ENCODE data around the gene AUTS2. TPM values are rescaled to one million over a fixed set of nuclear protein-coding genes. Genes with fewer than 3 reads are reported as not detected.
"Not testable (repeated sequence)": the region's sequence is repeated elsewhere in the genome, so short reads cannot be mapped to it uniquely, and the experiment has no call there.

The AUTS2 gene
- total RNA-seq, 2 experiments from 2014 or later = 17.5 to 23.8 TPM

DNA sequence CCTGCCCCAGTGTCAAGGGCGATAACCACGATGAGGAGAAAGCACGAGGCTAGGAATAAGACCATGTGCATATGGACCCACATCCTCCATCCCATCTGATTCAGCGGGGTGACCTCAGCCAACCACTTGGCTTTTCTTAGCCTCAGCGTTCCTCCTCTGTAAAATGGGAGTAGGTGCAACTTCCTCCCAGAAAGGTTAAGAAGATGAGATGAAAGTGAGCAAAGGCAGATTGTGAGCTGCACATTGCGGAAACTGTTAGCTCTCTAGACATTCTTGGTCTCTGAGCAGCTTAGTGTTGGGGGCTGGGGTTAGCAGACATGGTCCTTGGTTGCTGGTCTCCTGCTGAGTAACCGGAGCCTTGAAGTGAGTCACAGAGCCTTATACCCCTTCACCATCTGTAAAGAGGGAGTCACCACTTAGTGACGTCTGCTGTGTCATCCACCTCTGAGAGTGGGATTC is 1036.4 kb downstream of the AUTS2 start:
- Mint-ChIP-seq H3K27ac (no peak overlapping the region), H3K27me3 (no peaks in the 10 kb centered on the region), H3K36me3 (no peaks in the 10 kb centered on the region), H3K9me3 (no peaks in the 10 kb centered on the region), H3K4me1 (peaks cover 5% of the 10 kb centered on the region), H3K4me3 (no peak overlapping the region)
- POLR2A ChIA-PET = no interaction called here
- no peak for ATAC-seq (ENCODE audit: low read depth)
- no peak for DNase-seq

DNA sequence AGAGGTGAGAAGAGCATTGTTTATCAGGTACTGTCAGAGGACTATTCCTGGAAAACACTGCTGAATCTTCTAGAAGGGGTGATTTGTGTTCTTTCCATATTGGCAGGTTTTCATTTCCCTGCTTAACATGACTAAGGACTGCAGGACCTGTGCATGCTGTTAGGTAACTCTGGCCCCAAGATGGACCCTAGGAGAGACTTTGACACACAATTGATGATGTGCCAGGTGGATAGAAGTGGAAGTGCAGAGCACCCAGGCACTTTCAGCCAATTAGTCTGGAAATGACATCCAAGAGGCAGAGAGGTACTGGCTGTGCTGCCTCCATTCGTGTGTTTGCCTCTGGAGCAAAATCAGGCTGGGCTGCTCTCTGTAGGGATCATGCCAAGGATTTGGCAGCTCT is 1037.4 kb downstream of the AUTS2 start:
- DNase-seq (no peak), ATAC-seq (ENCODE audit: low read depth) (no peak)
- Mint-ChIP-seq H3K4me3 (no peak overlapping the region), H3K27me3 (no peaks in the 10 kb centered on the region), H3K27ac (no peak overlapping the region), H3K9me3 (no peaks in the 10 kb centered on the region), H3K4me1 (peaks cover 5% of the 10 kb centered on the region), H3K36me3 (no peaks in the 10 kb centered on the region)
- POLR2A ChIA-PET = no interaction called here

DNA sequence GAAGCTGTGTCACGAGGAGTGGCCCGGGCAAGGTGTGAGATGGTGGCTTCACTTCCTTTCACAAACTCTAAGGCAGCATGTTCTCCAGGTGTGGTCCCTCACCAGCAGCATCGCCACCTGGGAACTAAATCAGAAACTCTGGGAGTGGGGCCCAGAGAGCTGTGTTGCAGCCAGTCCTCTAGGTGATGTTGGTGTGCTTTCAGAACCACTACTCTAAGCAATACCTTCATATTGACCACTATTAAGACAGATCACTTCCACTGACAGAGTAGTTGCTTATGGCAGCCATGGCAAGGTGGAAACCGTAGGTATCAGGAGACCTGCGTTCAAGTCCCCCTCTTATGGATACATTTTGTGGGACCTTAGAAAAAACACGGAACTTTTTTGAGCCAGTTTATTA is 1037.9 kb downstream of the AUTS2 start:
- no peak for ATAC-seq (ENCODE audit: low read depth)
- H3K4me1 Mint-ChIP-seq = peaks cover 5% of the 10 kb centered on the region
- H3K27me3 Mint-ChIP-seq = no peaks in the 10 kb centered on the region
- DNase-seq = no peak
- H3K9me3 Mint-ChIP-seq = no peaks in the 10 kb centered on the region
- POLR2A ChIA-PET = no interaction called here
- H3K27ac Mint-ChIP-seq = no peak overlapping the region
- H3K36me3 Mint-ChIP-seq = no peaks in the 10 kb centered on the region
- H3K4me3 Mint-ChIP-seq = no peak overlapping the region

DNA sequence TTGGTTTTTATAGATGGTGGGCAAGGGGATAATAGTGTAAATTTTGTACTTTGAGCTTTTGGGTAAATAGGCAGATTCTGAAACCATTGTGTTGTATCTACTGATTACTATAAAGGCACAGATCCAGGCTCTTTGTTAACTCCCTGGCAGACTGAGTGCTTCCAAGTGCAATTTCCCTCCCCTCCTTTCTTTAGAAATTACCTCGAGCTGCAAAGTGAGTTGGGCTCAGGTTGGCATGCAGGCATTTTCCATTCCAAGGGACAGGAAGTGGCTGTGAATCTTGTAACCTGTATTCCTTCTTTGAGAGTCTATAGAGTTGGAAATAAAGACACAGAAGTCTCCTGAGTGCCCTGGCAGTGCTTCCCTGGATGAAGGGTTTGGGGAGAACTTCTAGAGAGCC is 1039.5 kb downstream of the AUTS2 start:
- Mint-ChIP-seq H3K4me3 (no peak overlapping the region), H3K9me3 (peaks cover 4% of the 10 kb centered on the region), H3K27ac (no peak overlapping the region), H3K36me3 (no peaks in the 10 kb centered on the region), H3K27me3 (no peaks in the 10 kb centered on the region), H3K4me1 (peaks cover 5% of the 10 kb centered on the region)
- ATAC-seq (ENCODE audit: low read depth) (no peak), DNase-seq (no peak)
- POLR2A ChIA-PET = no interaction called here

DNA sequence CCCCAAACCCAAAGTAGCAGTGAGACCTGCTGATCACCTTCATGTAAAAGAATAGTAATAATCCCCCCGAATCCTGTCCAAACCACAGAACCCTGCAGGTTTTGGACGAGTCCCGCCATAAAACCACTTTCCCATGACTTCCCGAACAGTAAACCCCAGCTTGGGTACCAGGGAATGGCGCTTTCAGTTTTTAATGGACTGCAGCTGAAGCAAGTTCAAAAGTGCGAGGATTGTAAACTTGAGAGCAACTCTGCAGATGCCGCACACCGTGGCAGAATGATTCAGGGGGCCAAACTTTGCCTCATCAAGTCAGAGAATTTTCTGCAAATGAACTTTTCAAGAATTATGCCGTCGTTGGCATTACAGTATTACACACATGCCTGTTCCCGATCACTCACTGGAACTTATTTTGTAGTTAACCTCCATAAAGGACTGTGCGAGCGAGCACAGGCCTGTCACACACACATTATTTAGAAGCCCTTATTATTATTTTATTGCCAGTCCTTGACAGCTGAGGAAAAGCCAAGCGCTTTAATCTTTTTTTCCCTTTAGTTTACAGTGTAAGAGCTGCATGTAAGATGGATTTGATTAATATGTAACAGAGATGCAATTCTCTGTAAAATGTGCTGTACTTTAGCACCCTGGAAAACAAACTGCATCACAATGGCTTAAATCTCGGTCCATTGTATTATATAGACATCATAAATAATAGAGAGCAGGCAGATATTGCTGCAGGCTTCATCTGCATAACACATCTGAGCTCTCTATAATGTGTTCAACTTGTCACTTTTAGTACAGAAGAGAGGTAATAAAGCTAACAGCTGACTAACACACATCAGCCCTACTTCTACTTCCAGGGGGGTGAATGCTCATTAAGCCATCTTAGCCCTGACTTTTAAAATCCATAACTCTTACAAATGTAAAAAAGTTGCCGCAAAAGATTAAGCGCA is 1040.2 kb downstream of the AUTS2 start:
- DNase-seq = no peak
- Mint-ChIP-seq H3K4me1 (peaks cover 5% of the 10 kb centered on the region), H3K27me3 (no peaks in the 10 kb centered on the region), H3K9me3 (peaks cover 4% of the 10 kb centered on the region), H3K27ac (no peak overlapping the region), H3K36me3 (no peaks in the 10 kb centered on the region), H3K4me3 (no peak overlapping the region)
- ATAC-seq (ENCODE audit: low read depth) = no peak
- POLR2A ChIA-PET = no interaction called here

DNA sequence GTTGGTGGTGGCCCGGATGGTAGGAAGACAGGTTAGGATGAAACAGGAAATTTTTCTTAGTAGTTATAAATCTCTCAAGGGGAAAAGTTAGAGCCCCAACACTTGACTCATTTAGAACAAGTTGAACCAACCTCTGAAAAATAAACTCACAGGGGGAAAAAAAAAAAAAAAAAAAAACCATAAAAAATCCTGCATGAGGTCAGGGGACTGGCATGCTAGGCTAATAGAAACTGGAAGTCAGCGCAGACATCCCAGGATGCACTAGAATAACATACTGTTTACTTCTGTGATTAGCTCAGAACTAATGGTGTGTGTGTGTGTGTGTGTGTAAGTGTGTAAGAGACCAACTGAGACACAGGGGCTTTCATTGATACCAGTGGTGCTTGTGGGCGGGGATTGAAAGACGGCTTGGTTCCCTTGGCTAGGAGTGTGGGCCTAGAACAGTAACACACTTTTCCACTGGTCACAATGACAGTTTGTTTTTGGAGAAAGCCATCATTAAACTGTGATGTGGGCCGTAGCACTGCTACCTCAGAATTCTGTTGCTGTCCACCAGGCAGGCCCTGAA is 1042.1 kb downstream of the AUTS2 start:
- Mint-ChIP-seq H3K4me3 (no peak overlapping the region), H3K27me3 (peaks cover 2% of the 10 kb centered on the region)

DNA sequence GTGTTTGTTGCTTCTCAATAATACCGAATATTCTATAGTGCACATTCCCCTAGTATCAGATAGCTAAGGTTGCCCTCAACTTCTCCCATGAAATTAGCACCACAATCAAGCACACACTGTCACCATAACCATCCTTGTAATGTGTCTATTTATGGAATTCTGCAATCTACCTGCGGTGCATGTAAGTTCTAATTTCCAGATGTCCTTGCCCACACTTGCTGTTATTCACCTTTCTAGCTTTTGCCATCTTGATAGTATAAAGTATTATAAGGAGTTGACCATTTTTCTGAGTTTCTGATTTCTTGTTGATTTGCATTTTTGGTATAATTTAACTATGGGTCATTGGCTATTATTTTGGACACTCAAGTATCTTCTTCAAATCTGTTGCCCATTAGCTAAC is 1043.6 kb downstream of the AUTS2 start:
- peaks cover 5% of the 10 kb centered on the region for H3K4me1 Mint-ChIP-seq
- peaks cover 4% of the 10 kb centered on the region for H3K9me3 Mint-ChIP-seq
- POLR2A ChIA-PET = no interaction called here

More for the DNA sequence above, 1042.1 kb downstream of the AUTS2 start:
- POLR2A ChIA-PET = interaction anchor here (1.0 kb wide), 1 partner anchor 27 kb away, joined by 3 read pairs; no protein-coding TSS in a partner anchor
- H3K4me1 Mint-ChIP-seq = peaks cover 5% of the 10 kb centered on the region
- H3K36me3 Mint-ChIP-seq = no peaks in the 10 kb centered on the region
- DNase-seq (no peak), ATAC-seq (ENCODE audit: low read depth) (no peak)
- peaks cover 4% of the 10 kb centered on the region for H3K9me3 Mint-ChIP-seq
- H3K27ac Mint-ChIP-seq = no peak overlapping the region

DNA sequence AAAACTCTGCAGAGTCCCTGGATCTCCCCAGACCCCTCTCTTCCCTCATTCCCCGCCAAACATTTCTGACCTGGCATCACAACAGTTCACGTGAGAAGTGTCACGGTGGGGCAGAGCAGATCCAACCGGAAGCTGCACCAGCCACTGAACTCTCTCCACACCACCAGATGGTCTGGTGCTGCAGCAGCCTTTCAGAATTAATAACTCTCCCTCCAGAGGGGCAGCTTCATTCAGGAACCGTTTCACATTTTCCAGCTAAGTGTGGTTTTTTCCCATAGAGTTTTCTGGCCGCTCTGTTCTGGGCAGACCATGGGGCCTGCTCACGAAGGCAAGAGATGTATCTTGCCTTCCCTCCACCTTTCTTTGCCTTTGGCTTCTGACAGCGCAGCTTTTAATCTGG is 1047.0 kb downstream of the AUTS2 start:
- H3K27ac Mint-ChIP-seq = no peak overlapping the region
- peaks cover 5% of the 10 kb centered on the region for H3K27me3 Mint-ChIP-seq
- no peak for DNase-seq
- POLR2A ChIA-PET = no interaction called here
- no peak overlapping the region for H3K4me3 Mint-ChIP-seq
- peaks cover 5% of the 10 kb centered on the region for H3K36me3 Mint-ChIP-seq
- H3K9me3 Mint-ChIP-seq = peaks cover 4% of the 10 kb centered on the region
- peaks cover 20% of the 10 kb centered on the region for H3K4me1 Mint-ChIP-seq
- ATAC-seq (ENCODE audit: low read depth) = no peak

More for the DNA sequence above, 1043.6 kb downstream of the AUTS2 start:
- Mint-ChIP-seq H3K36me3 (no peaks in the 10 kb centered on the region), H3K27me3 (peaks cover 5% of the 10 kb centered on the region), H3K27ac (no peak overlapping the region), H3K4me3 (no peak overlapping the region)
- ATAC-seq (ENCODE audit: low read depth) (no peak), DNase-seq (no peak)

DNA sequence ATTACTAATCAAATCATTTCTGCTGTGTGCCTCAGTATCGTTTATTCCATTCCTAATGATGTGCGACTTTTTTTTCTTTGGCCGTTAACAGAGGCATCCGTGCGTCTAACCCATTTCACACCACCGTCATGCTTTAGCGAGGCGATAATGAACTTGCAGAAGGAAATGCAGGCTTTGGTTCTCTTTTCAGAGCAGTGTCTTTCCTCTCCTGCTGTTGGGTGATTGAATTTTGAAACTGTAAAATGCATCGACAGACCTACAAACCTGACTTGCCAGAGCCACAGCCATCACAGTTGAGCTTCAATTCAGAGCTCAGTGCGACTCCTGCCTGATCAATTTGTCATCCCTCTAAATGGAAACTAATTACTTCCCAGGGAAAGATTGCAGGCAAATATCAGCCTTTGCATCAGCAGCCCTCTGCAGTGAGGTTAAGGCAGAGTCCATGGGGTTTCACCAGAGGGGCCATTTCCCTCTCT is 1047.6 kb downstream of the AUTS2 start:
- POLR2A ChIA-PET = no interaction called here
- Mint-ChIP-seq H3K4me1 (peaks cover 25% of the 10 kb centered on the region), H3K27me3 (peaks cover 5% of the 10 kb centered on the region), H3K4me3 (no peak overlapping the region), H3K9me3 (peaks cover 8% of the 10 kb centered on the region), H3K36me3 (peaks cover 10% of the 10 kb centered on the region), H3K27ac (no peak overlapping the region)
- ATAC-seq (ENCODE audit: low read depth) = no peak
- DNase-seq = no peak

DNA sequence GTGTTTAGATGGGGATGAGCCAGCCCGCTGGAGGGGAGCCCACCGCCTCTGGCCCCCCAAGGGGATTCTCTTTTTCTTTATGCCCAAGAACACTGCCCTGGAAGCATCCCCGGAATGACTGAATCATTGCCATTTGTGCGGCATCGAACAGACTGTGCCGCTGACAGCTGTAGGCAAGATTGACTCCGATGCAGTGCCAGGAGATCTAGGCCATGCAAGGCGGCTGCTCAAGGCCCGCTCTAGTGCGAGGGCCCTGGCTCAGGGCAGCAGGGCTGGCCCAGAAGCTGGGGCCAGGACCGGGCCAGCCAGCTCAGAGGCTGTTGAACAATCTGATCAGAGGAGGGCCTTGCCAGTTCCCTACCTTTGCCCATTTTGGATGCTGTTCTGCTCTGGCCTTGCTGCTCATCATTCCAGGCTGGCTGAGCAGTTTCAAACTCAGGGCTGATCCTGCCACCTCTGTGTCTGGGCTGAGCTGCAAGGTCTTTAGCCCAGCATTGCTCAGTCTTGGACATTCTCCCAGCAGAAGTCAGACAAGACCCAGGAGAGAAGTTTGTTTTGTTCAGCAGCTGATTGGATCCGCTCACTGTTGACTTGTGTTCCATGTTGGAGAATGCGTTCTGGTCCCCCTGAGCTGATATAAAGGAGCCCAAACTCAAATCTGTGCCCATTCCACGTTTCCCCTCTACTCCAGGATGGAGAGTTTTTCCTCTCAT is 1048.4 kb downstream of the AUTS2 start:
- ATAC-seq (ENCODE audit: low read depth) = no peak
- Mint-ChIP-seq H3K4me1 (peaks cover 25% of the 10 kb centered on the region), H3K9me3 (peaks cover 8% of the 10 kb centered on the region), H3K36me3 (peaks cover 10% of the 10 kb centered on the region), H3K4me3 (no peak overlapping the region), H3K27me3 (peaks cover 5% of the 10 kb centered on the region), H3K27ac (no peak overlapping the region)
- no peak for DNase-seq
- POLR2A ChIA-PET = interaction anchor here (1.9 kb wide), 1 partner anchor 13 kb away, joined by 24 read pairs; no protein-coding TSS in a partner anchor

DNA sequence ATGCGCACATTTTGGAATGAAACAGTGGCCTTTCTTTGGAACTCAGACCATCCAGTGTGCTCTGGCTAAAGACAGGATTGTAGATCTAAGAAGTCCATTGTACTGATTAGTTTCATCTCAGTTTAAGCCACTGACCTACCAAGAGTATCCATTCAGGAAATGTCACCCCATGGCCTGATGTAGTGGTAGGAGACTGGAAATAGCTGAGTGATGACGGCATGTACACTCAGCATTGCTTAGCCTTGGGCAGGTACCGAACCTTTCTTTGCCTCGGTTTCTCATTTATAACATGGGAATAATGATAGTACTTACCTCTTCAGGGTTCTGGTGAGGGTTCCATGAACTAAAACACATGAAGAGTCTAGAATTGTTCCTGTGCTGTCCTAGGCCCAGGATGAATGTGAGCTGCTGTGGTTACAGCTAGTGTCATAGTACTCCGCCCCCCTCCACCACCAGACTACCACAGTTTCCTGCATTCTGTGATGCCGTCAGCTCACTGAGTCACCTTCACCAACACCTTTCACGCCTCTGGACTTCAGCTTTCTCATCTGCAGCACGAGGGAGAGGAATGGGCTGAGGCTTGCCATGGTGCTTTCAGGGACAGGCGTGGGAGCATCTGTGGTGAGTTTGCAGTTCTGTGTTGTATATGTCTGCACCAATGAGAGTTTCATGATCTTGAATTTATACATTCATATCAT is 1049.7 kb downstream of the AUTS2 start:
- peak overlapping the region; percentile 56 for H3K4me3 Mint-ChIP-seq
- H3K27ac Mint-ChIP-seq = peak overlapping the region; percentile 90
- H3K4me1 Mint-ChIP-seq = peaks cover 25% of the 10 kb centered on the region
- peaks cover 11% of the 10 kb centered on the region for H3K27me3 Mint-ChIP-seq
- POLR2A ChIA-PET = interaction anchor here (1.0 to 1.9 kb wide), 4 partner anchors 9 to 47 kb away, joined by 3 to 24 read pairs (median 5); no protein-coding TSS in a partner anchor
- peaks cover 8% of the 10 kb centered on the region for H3K9me3 Mint-ChIP-seq
- peak; percentile 98 for ATAC-seq (ENCODE audit: low read depth)
- peak; percentile 76 for DNase-seq
- peaks cover 15% of the 10 kb centered on the region for H3K36me3 Mint-ChIP-seq

DNA sequence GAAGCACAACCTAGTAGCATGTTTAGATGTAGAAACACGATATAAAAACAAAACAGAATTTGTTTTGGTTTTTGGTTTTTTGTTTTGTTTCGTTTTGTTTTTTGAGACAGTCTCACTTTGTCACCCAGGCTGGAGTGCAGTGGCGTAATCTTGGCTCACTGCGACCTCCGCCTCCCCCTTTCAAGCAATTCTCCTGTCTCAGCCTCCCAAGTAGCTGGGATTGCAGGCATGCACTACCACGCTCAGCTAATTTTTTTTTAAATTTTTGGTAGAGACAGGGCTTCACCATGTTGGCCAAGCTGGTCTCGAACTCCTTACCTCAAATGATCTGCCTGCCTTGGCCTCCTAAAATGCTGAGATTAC is 1050.2 kb downstream of the AUTS2 start:
- not testable (repeated sequence) for H3K9me3 Mint-ChIP-seq; DNase-seq; ATAC-seq (ENCODE audit: low read depth)
- H3K4me3 Mint-ChIP-seq = peak overlapping the region; percentile 56
- H3K27ac Mint-ChIP-seq = peak overlapping the region; percentile 90
- H3K36me3 Mint-ChIP-seq = peaks cover 15% of the 10 kb centered on the region
- H3K27me3 Mint-ChIP-seq = peaks cover 11% of the 10 kb centered on the region
- POLR2A ChIA-PET = interaction anchor here (1.0 to 1.9 kb wide), 4 partner anchors 8 to 47 kb away, joined by 3 to 24 read pairs (median 5); no protein-coding TSS in a partner anchor
- peaks cover 25% of the 10 kb centered on the region for H3K4me1 Mint-ChIP-seq

All from activated naive CD8-positive, alpha-beta T cell treated with anti-CD3 and anti-CD28 coated beads, Interleukin-2, amount 10 ng/mL, durations not matched to agents 7 days and 5 days (primary cell).